SK-N-SH treated with all-trans-retinoic acid at 6 μM for 48 hours (cell line): ENCODE measurements around the gene CNGB1.

Experiments
- ATAC-seq: fragments of 200-7000 bp; cut with Tn5 transposase; 3 replicates; pipeline ENCODE4 v1.9.1; 2020; ENCODE audit warnings: mild to moderate bottlenecking, moderate library complexity
- ARNTL ChIP-seq: fragments of 450-650 bp; formaldehyde crosslinking; IDR thresholded peaks from 2 replicates; pipeline ENCODE4 v1.5.0; 2020; ENCODE audit warnings: low read depth, mild to moderate bottlenecking, moderate library complexity, borderline replicate concordance
- BACH2 ChIP-seq: fragments of 250-450 bp; sonication (Bioruptor Pico); IDR thresholded peaks from 2 replicates; pipeline ENCODE4 v1.9.0; 2021; ENCODE audit warnings: mild to moderate bottlenecking, borderline replicate concordance
- CSDC2 ChIP-seq: fragments of 250-450 bp; sonication (Bioruptor Pico); IDR thresholded peaks from 2 replicates; pipeline ENCODE4 v1.5.0; 2020; ENCODE audit warnings: mild to moderate bottlenecking, moderate library complexity
- ESRRG ChIP-seq: fragments of 250-450 bp; sonication (Bioruptor Pico); IDR thresholded peaks from 2 replicates; pipeline ENCODE4 v1.6.1; 2021; ENCODE audit warnings: mild to moderate bottlenecking
- GLIS3 ChIP-seq: fragments of 250-450 bp; sonication (Bioruptor Pico); IDR thresholded peaks from 2 replicates; pipeline ENCODE4 v1.5.0; 2020; ENCODE audit warnings: mild to moderate bottlenecking, moderate library complexity
- ISL1 ChIP-seq: fragments of 250-450 bp; sonication (Bioruptor Pico); IDR thresholded peaks from 2 replicates; pipeline ENCODE4 v2.1.2; 2022; ENCODE audit warnings: mild to moderate bottlenecking, moderate library complexity
- PPARA ChIP-seq: fragments of 250-450 bp; sonication (Bioruptor Pico); IDR thresholded peaks from 2 replicates; pipeline ENCODE4 v1.5.0; 2020; ENCODE audit warnings: mild to moderate bottlenecking, borderline replicate concordance
- RARB ChIP-seq: fragments of 250-450 bp; sonication (Bioruptor Pico); IDR thresholded peaks from 2 replicates; pipeline ENCODE4 v1.8.0; 2021; ENCODE audit warnings: mild to moderate bottlenecking, moderate library complexity
- SNAI2 ChIP-seq: fragments of 250-450 bp; sonication (Bioruptor Pico); IDR thresholded peaks from 2 replicates; pipeline ENCODE4 v1.5.0; 2020; ENCODE audit warnings: mild to moderate bottlenecking, moderate library complexity
- TCF4 ChIP-seq: fragments of 250-450 bp; sonication (Bioruptor Pico); IDR thresholded peaks from 2 replicates; pipeline ENCODE4 v1.8.0; 2021; ENCODE audit warnings: mild to moderate bottlenecking, moderate library complexity, borderline replicate concordance
- TOX ChIP-seq: fragments of 250-450 bp; sonication (Bioruptor Pico); IDR thresholded peaks from 2 replicates; pipeline ENCODE4 v1.8.0; 2021; ENCODE audit warnings: mild to moderate bottlenecking, moderate library complexity, borderline replicate concordance
- ZFP3 ChIP-seq: fragments of 250-450 bp; sonication (Bioruptor Pico); IDR thresholded peaks from 2 replicates; pipeline ENCODE4 v1.5.0; 2020; ENCODE audit warnings: mild to moderate bottlenecking, moderate library complexity
- ZFP30 ChIP-seq: fragments of 450-650 bp; formaldehyde crosslinking; IDR thresholded peaks from 2 replicates; pipeline ENCODE4 v1.5.0; 2022; ENCODE audit warnings: mild to moderate bottlenecking, moderate library complexity
- ZNF8 ChIP-seq: fragments of 450-650 bp; formaldehyde crosslinking; IDR thresholded peaks from 2 replicates; pipeline ENCODE4 v1.5.0; 2020; ENCODE audit warnings: mild to moderate bottlenecking, moderate library complexity
- TF ChIP-seq, protein P1 (sequence below): fragments of 250-450 bp; sonication (Bioruptor Pico); IDR thresholded peaks from 2 replicates; pipeline ENCODE4 v1.8.0; 2021; ENCODE audit warnings: low read depth, mild to moderate bottlenecking, moderate library complexity, borderline replicate concordance
- TF ChIP-seq, protein P2 (sequence below): fragments of 250-450 bp; sonication (Bioruptor Pico); IDR thresholded peaks from 2 replicates; pipeline ENCODE4 v1.5.1; 2020; ENCODE audit warnings: low read depth, mild to moderate bottlenecking, moderate library complexity
- TF ChIP-seq, protein P3 (sequence below): fragments of 250-450 bp; sonication (Bioruptor Pico); IDR thresholded peaks from 2 replicates; pipeline ENCODE4 v1.8.0; 2020; ENCODE audit warnings: mild to moderate bottlenecking, moderate library complexity, borderline replicate concordance
- TF ChIP-seq, protein P4 (sequence below): fragments of 250-450 bp; sonication (Bioruptor Pico); IDR thresholded peaks from 2 replicates; pipeline ENCODE4 v1.5.0; 2020; ENCODE audit warnings: mild to moderate bottlenecking, moderate library complexity

CNGB1 gene

DNA sequence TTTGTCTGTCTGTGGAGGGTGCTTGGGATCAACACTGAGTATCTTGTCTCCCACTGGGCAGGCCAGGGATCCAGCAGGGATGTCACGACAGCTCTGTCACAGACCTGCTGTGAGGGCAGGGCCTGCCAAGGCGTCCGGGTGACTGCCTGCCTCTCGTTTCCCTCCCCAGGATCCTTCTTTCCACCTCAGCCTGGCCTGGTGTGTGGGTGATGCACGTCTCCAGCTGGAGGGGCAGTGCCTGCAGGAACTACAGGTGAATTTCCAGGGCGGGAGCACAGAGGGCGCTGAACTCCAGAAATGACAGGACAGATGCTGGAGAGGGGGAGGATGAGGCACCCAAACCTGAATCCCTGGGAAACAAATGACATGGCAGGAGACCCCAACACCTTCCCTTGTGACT, 47.9 kb upstream of the CNGB1 start:
- no peak for ATAC-seq
- TF ChIP-seq TCF4 (CRISPR knock-in tag) (no peak), ZFP30 (no peak), PPARA (CRISPR knock-in tag) (no peak), RARB (no peak), SNAI2 (CRISPR knock-in tag) (no peak), GLIS3 (CRISPR knock-in tag) (no peak), CSDC2 (CRISPR knock-in tag) (no peak)
- TF ChIP-seq, protein P1, sequence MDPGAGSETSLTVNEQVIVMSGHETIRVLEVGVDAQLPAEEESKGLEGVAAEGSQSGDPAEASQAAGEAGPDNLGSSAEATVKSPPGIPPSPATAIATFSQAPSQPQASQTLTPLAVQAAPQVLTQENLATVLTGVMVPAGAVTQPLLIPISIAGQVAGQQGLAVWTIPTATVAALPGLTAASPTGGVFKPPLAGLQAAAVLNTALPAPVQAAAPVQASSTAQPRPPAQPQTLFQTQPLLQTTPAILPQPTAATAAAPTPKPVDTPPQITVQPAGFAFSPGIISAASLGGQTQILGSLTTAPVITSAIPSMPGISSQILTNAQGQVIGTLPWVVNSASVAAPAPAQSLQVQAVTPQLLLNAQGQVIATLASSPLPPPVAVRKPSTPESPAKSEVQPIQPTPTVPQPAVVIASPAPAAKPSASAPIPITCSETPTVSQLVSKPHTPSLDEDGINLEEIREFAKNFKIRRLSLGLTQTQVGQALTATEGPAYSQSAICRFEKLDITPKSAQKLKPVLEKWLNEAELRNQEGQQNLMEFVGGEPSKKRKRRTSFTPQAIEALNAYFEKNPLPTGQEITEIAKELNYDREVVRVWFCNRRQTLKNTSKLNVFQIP (CRISPR knock-in tag), result no peak
- TF ChIP-seq, all 23 proteins: peak for 0

DNA sequence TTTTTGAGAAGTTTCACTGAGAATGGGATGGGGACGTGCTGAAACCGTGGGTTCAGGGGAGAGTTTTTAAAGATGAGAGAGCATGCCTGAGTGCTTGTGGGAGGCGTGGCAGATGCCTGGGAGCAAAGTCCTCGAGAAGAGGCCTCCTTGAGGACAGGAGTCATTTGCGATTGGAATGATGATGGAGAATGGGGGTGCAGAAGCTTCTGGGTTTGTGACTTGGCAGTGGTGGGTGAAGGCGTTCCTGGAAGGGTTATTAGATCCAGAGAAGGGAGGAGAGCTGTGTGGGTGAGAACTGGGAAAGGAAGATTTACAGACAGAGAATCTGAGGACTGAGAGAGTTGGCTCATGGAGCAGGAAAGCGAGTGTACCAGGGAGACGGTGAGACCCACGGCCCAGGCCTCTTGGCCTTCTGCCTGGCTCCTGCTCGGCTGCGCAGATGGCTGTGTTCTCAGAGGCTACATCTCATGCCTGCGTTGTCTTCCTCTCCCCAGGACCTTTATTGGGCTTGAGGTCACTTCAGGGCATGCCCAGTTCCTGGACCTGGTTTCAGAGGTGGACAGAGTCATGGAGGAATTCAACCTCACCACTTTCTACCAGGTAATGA, 46.0 kb upstream of the CNGB1 start:
- no peak for TF ChIP-seq ISL1 (CRISPR knock-in tag)
- TF ChIP-seq TOX (CRISPR knock-in tag), result no peak
- no peak for TF ChIP-seq ZFP30
- TF ChIP-seq ZFP3 (CRISPR knock-in tag), result no peak
- no peak for TF ChIP-seq PPARA (CRISPR knock-in tag)
- no peak for TF ChIP-seq BACH2 (CRISPR knock-in tag)
- no peak for TF ChIP-seq GLIS3 (CRISPR knock-in tag)
- TF ChIP-seq, protein P2, sequence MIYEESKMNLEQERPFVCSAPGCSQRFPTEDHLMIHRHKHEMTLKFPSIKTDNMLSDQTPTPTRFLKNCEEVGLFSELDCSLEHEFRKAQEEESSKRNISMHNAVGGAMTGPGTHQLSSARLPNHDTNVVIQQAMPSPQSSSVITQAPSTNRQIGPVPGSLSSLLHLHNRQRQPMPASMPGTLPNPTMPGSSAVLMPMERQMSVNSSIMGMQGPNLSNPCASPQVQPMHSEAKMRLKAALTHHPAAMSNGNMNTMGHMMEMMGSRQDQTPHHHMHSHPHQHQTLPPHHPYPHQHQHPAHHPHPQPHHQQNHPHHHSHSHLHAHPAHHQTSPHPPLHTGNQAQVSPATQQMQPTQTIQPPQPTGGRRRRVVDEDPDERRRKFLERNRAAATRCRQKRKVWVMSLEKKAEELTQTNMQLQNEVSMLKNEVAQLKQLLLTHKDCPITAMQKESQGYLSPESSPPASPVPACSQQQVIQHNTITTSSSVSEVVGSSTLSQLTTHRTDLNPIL, result no peak
- no peak for TF ChIP-seq TCF4 (CRISPR knock-in tag)
- TF ChIP-seq ZNF8 (CRISPR knock-in tag), result no peak
- TF ChIP-seq, protein P3, sequence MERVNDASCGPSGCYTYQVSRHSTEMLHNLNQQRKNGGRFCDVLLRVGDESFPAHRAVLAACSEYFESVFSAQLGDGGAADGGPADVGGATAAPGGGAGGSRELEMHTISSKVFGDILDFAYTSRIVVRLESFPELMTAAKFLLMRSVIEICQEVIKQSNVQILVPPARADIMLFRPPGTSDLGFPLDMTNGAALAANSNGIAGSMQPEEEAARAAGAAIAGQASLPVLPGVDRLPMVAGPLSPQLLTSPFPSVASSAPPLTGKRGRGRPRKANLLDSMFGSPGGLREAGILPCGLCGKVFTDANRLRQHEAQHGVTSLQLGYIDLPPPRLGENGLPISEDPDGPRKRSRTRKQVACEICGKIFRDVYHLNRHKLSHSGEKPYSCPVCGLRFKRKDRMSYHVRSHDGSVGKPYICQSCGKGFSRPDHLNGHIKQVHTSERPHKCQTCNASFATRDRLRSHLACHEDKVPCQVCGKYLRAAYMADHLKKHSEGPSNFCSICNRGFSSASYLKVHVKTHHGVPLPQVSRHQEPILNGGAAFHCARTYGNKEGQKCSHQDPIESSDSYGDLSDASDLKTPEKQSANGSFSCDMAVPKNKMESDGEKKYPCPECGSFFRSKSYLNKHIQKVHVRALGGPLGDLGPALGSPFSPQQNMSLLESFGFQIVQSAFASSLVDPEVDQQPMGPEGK (CRISPR knock-in tag), result no peak
- TF ChIP-seq RARB, result no peak
- TF ChIP-seq ESRRG (CRISPR knock-in tag), result no peak
- TF ChIP-seq, protein P4, sequence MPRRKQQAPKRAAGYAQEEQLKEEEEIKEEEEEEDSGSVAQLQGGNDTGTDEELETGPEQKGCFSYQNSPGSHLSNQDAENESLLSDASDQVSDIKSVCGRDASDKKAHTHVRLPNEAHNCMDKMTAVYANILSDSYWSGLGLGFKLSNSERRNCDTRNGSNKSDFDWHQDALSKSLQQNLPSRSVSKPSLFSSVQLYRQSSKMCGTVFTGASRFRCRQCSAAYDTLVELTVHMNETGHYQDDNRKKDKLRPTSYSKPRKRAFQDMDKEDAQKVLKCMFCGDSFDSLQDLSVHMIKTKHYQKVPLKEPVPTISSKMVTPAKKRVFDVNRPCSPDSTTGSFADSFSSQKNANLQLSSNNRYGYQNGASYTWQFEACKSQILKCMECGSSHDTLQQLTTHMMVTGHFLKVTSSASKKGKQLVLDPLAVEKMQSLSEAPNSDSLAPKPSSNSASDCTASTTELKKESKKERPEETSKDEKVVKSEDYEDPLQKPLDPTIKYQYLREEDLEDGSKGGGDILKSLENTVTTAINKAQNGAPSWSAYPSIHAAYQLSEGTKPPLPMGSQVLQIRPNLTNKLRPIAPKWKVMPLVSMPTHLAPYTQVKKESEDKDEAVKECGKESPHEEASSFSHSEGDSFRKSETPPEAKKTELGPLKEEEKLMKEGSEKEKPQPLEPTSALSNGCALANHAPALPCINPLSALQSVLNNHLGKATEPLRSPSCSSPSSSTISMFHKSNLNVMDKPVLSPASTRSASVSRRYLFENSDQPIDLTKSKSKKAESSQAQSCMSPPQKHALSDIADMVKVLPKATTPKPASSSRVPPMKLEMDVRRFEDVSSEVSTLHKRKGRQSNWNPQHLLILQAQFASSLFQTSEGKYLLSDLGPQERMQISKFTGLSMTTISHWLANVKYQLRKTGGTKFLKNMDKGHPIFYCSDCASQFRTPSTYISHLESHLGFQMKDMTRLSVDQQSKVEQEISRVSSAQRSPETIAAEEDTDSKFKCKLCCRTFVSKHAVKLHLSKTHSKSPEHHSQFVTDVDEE (CRISPR knock-in tag), result no peak
- TF ChIP-seq, all 23 proteins: peak for 0
- no peak for ATAC-seq

DNA sequence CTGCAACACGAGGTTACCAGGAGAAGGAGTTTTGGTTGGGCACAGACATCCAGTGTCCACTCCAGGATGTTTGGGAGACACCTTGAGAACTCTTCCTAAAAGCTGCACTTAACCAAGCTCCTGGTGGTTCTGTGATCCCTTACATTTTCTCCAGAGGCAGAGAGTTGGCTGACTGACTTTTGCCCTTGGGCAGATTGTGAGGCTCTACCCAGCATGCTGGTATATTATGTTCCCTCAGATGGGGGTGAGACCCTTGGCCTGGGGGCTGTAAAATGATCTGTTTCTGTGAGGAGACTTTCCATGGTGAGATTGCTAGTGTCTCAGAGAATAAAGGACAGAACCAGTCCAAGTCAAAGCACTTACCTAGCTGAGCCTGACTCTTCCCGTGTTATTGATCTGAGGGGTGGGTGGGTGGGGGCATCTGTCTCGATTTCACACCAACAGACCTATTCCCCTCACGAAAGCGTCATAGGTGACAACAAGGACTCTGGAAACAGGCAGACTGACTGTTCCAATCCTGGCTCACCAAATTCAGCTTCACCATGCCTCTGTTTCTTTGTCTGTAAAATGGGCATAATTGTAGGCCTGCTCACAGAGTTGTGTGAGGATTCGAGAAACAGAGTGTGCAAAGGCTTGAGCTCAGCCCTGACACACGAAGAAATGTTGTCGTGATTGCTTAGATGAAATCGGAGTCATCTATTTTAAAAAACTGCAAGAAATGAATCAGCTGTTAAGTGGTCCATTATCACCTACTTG, 42.5 kb upstream of the CNGB1 start:
- TF ChIP-seq TOX (CRISPR knock-in tag) (no peak), PPARA (CRISPR knock-in tag) (no peak), ARNTL (no peak), GLIS3 (CRISPR knock-in tag) (no peak), CSDC2 (CRISPR knock-in tag) (no peak)
- TF ChIP-seq, protein P1 (CRISPR knock-in tag), result no peak
- TF ChIP-seq, protein P3 (CRISPR knock-in tag), result no peak
- TF ChIP-seq, all 23 proteins: peak for 0
- ATAC-seq, result no peak
